SU-DHL-6 (cell line): ENCODE results near the gene DCBLD2.
"Not testable (repeated sequence)": the region's sequence is repeated elsewhere in the genome, so short reads cannot be mapped to it uniquely, and the experiment has no call there.

Source experiments
- H2AFZ ChIP-seq: fragments of 200-600 bp; sonication (generic); 2 replicates; pipeline ENCODE4 v1.6.1; 2014; ENCODE audit warnings: low read depth, mild to moderate bottlenecking, moderate library complexity, mixed read lengths, antibody characterized with exemption, low read length; ENCODE audit not compliant: severe bottlenecking
- H3F3A ChIP-seq: fragments of 200-600 bp; shearing (Covaris generic); 2 replicates; pipeline ENCODE4 v1.6.0; 2016; ENCODE audit warnings: antibody characterized with exemption, mild to moderate bottlenecking; ENCODE audit not compliant: insufficient read depth
- H3K27ac ChIP-seq: fragments of 200-600 bp; sonication (generic); 2 replicates; pipeline ENCODE4 v1.5.1; 2016; ENCODE audit warnings: low read depth, mild to moderate bottlenecking, low read length, moderate library complexity, mixed read lengths
- H3K27me3 ChIP-seq: fragments of 200-600 bp; sonication (generic), shearing (Covaris generic); 2 replicates; pipeline ENCODE4 v1.6.0; 2014; ENCODE audit warnings: mild to moderate bottlenecking, low read length
- H3K36me3 ChIP-seq: fragments of 200-600 bp; sonication (generic); 2 replicates; pipeline ENCODE4 v1.6.1; 2014; ENCODE audit warnings: mild to moderate bottlenecking, low read length, mixed read lengths
- H3K4me2 ChIP-seq: fragments of 300-600, 200-600 bp; shearing (Covaris generic), sonication (generic); 2 replicates; pipeline ENCODE4 v1.6.0; 2014; ENCODE audit warnings: low read length, low read depth, mild to moderate bottlenecking; ENCODE audit not compliant: poor library complexity, severe bottlenecking
- H3K4me3 ChIP-seq: fragments of 200-600 bp; sonication (generic); 2 replicates; pipeline ENCODE4 v1.5.1; 2014; ENCODE audit warnings: antibody characterized with exemption, low read length, mild to moderate bottlenecking, mixed read lengths; ENCODE audit not compliant: insufficient read depth, poor library complexity, severe bottlenecking
- H3K79me2 ChIP-seq: fragments of 200-600 bp; sonication (generic); 2 replicates; pipeline ENCODE4 v1.6.1; 2014; ENCODE audit warnings: mild to moderate bottlenecking, low read length, moderate library complexity; ENCODE audit not compliant: insufficient read depth
- H3K9ac ChIP-seq: fragments of 200-600 bp; sonication (generic); 2 replicates; pipeline ENCODE4 v1.7.0; 2014; ENCODE audit warnings: mild to moderate bottlenecking, low read length
- H3K9me2 ChIP-seq: fragments of 200-600 bp; sonication (generic); replicated peaks from 2 replicates; pipeline ENCODE4 v1.6.1; 2014; ENCODE audit warnings: low read length; ENCODE audit not compliant: insufficient read depth
- H3K9me3 ChIP-seq: fragments of 200-600 bp; sonication (generic); 2 replicates; pipeline ENCODE4 v1.6.1; 2014; ENCODE audit warnings: low read length, mixed read lengths; ENCODE audit not compliant: insufficient read depth
- H4K20me1 ChIP-seq: fragments of 200-600 bp; sonication (generic); 2 replicates; pipeline ENCODE4 v1.6.1; 2014; ENCODE audit warnings: low read depth, mild to moderate bottlenecking, antibody characterized with exemption, low read length, moderate library complexity, mixed read lengths
- EZH2phosphoT487 ChIP-seq: fragments of 200-600 bp; sonication (generic), shearing (Covaris generic); conservative IDR thresholded peaks from 2 replicates; pipeline ENCODE4 v1.6.1; 2018; ENCODE audit warnings: mild to moderate bottlenecking, antibody characterized with exemption, low read length, moderate library complexity, mixed read lengths
- TF ChIP-seq, protein P1 (sequence below): fragments of 200-600 bp; sonication (generic); IDR thresholded peaks from one replicate; pipeline ENCODE4 v1.5.1; 2017; ENCODE audit warnings: antibody characterized with exemption, mild to moderate bottlenecking, low read length, moderate library complexity; ENCODE audit not compliant: insufficient read depth, poor library complexity, severe bottlenecking

Gene DCBLD2

DNA sequence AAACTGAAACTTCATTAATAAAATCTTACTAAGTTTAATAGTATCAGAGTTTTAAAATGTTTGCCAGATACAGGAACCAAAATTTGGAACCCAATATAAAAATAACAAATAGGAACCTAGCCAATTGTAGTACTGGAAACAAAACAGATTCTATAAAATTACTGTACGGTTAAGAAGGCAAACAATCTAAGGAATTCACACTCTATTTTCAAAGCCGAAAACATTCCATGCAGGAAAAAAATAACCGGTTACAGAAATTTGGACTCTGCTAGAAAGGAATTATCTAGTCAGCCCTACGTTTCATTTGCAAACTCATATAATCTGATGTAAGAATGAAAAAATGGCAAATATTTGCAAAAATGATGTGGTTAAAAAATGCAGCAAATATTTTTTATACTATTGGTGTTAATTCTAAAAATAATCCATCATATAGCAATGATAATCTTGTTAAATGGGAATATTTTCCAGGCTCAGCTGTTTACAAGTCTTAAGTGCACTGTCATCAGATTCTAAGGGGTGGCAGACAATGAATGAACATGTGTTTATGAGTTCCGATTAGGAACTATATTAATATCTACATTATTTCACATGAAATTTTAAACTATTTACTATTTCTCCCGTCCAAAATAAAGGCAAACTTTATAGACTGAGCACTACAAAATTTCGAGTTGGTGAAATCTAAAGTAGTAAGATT lies 58.1 kb downstream of the DCBLD2 start:
- Histone ChIP-seq H3K79me2 (no peaks in the 10 kb centered on the region), H2AFZ (no peak overlapping the region), H3K27ac (no peak overlapping the region), H3K9me2 (no peaks in the 10 kb centered on the region), H3K4me3 (no peak overlapping the region), H3K4me2 (no peak overlapping the region), H3K36me3 (no peaks in the 10 kb centered on the region), H3F3A (no peaks in the 10 kb centered on the region), H4K20me1 (no peaks in the 10 kb centered on the region), H3K9ac (no peak overlapping the region), H3K9me3 (no peaks in the 10 kb centered on the region), H3K27me3 (no peaks in the 10 kb centered on the region)
- TF ChIP-seq, protein P1, sequence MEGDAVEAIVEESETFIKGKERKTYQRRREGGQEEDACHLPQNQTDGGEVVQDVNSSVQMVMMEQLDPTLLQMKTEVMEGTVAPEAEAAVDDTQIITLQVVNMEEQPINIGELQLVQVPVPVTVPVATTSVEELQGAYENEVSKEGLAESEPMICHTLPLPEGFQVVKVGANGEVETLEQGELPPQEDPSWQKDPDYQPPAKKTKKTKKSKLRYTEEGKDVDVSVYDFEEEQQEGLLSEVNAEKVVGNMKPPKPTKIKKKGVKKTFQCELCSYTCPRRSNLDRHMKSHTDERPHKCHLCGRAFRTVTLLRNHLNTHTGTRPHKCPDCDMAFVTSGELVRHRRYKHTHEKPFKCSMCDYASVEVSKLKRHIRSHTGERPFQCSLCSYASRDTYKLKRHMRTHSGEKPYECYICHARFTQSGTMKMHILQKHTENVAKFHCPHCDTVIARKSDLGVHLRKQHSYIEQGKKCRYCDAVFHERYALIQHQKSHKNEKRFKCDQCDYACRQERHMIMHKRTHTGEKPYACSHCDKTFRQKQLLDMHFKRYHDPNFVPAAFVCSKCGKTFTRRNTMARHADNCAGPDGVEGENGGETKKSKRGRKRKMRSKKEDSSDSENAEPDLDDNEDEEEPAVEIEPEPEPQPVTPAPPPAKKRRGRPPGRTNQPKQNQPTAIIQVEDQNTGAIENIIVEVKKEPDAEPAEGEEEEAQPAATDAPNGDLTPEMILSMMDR, result no peak
- TF ChIP-seq EZH2phosphoT487, result no peak

DNA sequence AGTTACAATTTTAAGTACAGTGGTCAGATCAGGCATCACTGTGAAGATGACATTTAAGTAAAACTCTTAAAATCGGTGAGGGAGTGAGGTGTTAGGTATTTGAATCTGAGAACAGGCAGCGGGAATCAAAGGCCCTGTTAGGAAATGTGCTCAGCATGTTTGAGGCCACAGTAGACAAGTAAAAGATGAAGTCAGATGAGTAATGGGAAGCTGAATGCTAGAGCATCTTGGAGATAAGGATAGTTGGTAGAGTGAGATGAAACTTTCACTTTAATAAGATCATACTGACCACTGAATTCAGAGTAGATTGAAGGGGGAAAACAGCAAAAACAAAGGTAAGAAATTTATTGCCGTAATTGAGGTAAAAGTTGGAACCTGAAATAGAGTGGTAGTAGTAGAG lies 61.6 kb downstream of the DCBLD2 start:
- Histone ChIP-seq H3F3A (no peaks in the 10 kb centered on the region), H3K36me3 (no peaks in the 10 kb centered on the region), H3K9ac (no peak overlapping the region), H3K27ac (no peak overlapping the region), H3K9me3 (no peaks in the 10 kb centered on the region), H3K4me3 (no peak overlapping the region), H3K79me2 (no peaks in the 10 kb centered on the region), H3K27me3 (no peaks in the 10 kb centered on the region), H4K20me1 (no peaks in the 10 kb centered on the region), H3K9me2 (no peaks in the 10 kb centered on the region), H3K4me2 (no peak overlapping the region), H2AFZ (no peak overlapping the region)
- TF ChIP-seq, protein P1, result no peak
- TF ChIP-seq EZH2phosphoT487, result no peak

DNA sequence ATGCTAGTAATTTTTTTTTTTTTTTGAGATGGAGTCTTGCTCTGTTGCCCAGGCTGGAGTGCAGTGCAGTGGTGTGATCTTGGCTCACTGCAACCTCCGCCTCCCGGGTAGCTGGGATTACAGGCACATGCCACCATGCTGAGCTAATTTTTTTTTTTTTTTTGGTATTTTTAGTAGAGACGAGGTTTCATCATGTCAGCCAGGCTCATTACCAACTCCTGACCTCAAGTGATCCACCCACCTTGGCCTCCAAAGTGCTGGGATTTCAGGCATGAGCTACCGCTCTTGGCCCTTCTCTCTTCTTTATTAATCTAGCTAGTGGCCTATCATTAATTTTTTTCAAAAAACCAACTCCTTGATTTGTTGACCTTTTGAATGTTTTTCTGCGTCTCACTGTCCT lies 70.4 kb downstream of the DCBLD2 start:
- H3K4me2 ChIP-seq, H2AFZ ChIP-seq, H3K4me3 ChIP-seq, H3F3A ChIP-seq, H4K20me1 ChIP-seq, H3K9me2 ChIP-seq, H3K27me3 ChIP-seq, H3K9me3 ChIP-seq, H3K9ac ChIP-seq, H3K27ac ChIP-seq, H3K79me2 ChIP-seq, H3K36me3 ChIP-seq: not testable (repeated sequence)

DNA sequence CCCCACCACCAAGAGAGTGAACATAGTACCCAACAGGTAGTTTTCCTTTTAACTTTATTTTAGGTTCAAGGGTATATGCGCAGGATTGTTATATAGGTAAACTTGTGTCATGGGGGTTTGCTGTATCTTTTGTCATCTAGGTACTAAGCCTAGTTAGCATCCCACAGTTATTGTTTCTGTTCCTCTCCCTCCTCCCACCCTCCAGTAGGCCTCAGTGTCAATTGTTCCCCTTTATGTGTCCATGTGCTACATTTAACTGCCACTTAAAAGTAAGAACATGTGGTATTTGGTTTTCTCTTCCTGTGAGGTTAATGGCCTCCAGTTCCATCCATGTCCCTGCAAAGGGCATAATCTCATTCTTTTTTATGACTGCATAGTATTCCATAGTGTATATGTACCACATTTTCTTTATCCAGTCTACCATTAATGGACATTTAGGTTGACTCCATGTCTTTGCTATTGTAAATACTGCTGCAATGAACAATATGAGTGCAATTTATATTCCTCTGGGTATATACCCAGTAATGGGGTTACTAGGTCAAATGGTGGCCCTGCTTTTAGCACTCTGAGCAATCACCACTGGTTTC lies 72.2 kb downstream of the DCBLD2 start:
- Histone ChIP-seq H3K9me3 (no peaks in the 10 kb centered on the region), H3K36me3 (no peaks in the 10 kb centered on the region), H3K27ac (no peak overlapping the region), H3K4me3 (no peak overlapping the region), H3K79me2 (no peaks in the 10 kb centered on the region), H2AFZ (no peak overlapping the region), H3K4me2 (no peak overlapping the region), H3K9me2 (no peaks in the 10 kb centered on the region), H4K20me1 (no peaks in the 10 kb centered on the region), H3K27me3 (no peaks in the 10 kb centered on the region), H3F3A (no peaks in the 10 kb centered on the region), H3K9ac (no peak overlapping the region)
- TF ChIP-seq EZH2phosphoT487, result no peak
- TF ChIP-seq, protein P1, result no peak
